Hepatocyte (in vitro differentiated cells): ENCODE measurements around the gene PRSS48. TPM values are rescaled to one million over a fixed set of nuclear protein-coding genes. Genes with fewer than 3 reads are reported as not detected.

ENCODE experiments used
- DNase-seq: peaks from one replicate; pipeline ENCODE4 v3.0.0-alpha.2; 2016; ENCODE audit warnings: low spot score
- H2AFZ ChIP-seq: fragments of 200-600 bp; sonication (generic); 2 replicates; pipeline ENCODE4 v1.6.0; 2016; ENCODE audit warnings: antibody characterized with exemption, mild to moderate bottlenecking
- H3K27ac ChIP-seq: fragments of 200-600 bp; sonication (generic); 2 replicates; pipeline ENCODE4 v1.5.1; 2016; ENCODE audit warnings: mild to moderate bottlenecking
- H3K27me3 ChIP-seq: fragments of 200-600 bp; sonication (generic); 2 replicates; pipeline ENCODE4 v1.6.1; 2016
- H3K36me3 ChIP-seq: fragments of 200-600 bp; sonication (generic); replicated peaks from 2 replicates; pipeline ENCODE4 v1.5.1; 2016; ENCODE audit warnings: low read depth; ENCODE audit not compliant: insufficient read depth
- H3K4me1 ChIP-seq: fragments of 200-600 bp; sonication (generic); 2 replicates; pipeline ENCODE4 v1.5.1; 2016; ENCODE audit warnings: mild to moderate bottlenecking, moderate library complexity; ENCODE audit not compliant: insufficient read depth
- H3K4me2 ChIP-seq: fragments of 200-600 bp; sonication (generic); 2 replicates; pipeline ENCODE4 v1.6.0; 2016
- H3K4me3 ChIP-seq: fragments of 200-600 bp; sonication (generic); 2 replicates; pipeline ENCODE4 v1.5.1; 2016; ENCODE audit warnings: mild to moderate bottlenecking
- H3K79me2 ChIP-seq: fragments of 200-600 bp; sonication (generic); 2 replicates; pipeline ENCODE4 v1.6.0; 2017; ENCODE audit warnings: mild to moderate bottlenecking
- H3K9me2 ChIP-seq: fragments of 200-600 bp; sonication (generic); replicated peaks from 2 replicates; pipeline ENCODE4 v1.6.0; 2017; ENCODE audit warnings: mild to moderate bottlenecking; ENCODE audit not compliant: insufficient read depth
- H3K9me3 ChIP-seq: fragments of 200-600 bp; sonication (generic); 2 replicates; pipeline ENCODE4 v1.5.1; 2016; ENCODE audit warnings: low read depth, mild to moderate bottlenecking
- H4K20me1 ChIP-seq: fragments of 200-600 bp; sonication (generic); 2 replicates; pipeline ENCODE4 v1.6.0; 2016; ENCODE audit warnings: mild to moderate bottlenecking; ENCODE audit not compliant: insufficient read depth, poor library complexity, severe bottlenecking
- EZH2 ChIP-seq: fragments of 200-600 bp; sonication (generic); IDR thresholded peaks from 2 replicates; pipeline ENCODE4 v1.6.1; 2016; ENCODE audit warnings: antibody characterized with exemption, mild to moderate bottlenecking, borderline replicate concordance
- EZH2phosphoT487 ChIP-seq: fragments of 200-600 bp; sonication (generic); IDR thresholded peaks from one replicate; pipeline ENCODE4 v1.6.1; 2018; ENCODE audit warnings: antibody characterized with exemption, mild to moderate bottlenecking, low read depth, moderate library complexity; ENCODE audit not compliant: unreplicated experiment, severe bottlenecking
- WGBS: methylation state at CpG from one replicate; pipeline ENCODE4 v1.1.6; 2016; ENCODE audit warnings: low lambda C conversion rate; ENCODE audit errors: missing lambda C conversion rate; 5-methylcytosine and 5-hydroxymethylcytosine counted together
- polyA plus RNA-seq: library from polyadenylated mRNA; unstranded; fragments of >200 nt; fragmentation: Nextera tagmentation; extraction: Ambion mirVana; gene quantifications from 2 replicates; pipeline ENCODE4 v1.2.1, GENCODE V29; 2016
- total RNA-seq: library from RNA; depleted of rRNA; stranded (reverse); fragments of >200 nt; gene quantifications from 2 replicates; pipeline ENCODE4 v1.2.3, GENCODE V29; 2014
- TF ChIP-seq, protein P1 (sequence below): fragments of 200-600 bp; sonication (generic); IDR thresholded peaks from 2 replicates; pipeline ENCODE4 v1.5.1; 2016; ENCODE audit warnings: antibody characterized with exemption, mild to moderate bottlenecking; ENCODE audit not compliant: poor library complexity

PRSS48 gene
- total and polyA plus RNA-seq, 2 experiments from 2014 or later, result 0.79 TPM; not detected in 1

DNA sequence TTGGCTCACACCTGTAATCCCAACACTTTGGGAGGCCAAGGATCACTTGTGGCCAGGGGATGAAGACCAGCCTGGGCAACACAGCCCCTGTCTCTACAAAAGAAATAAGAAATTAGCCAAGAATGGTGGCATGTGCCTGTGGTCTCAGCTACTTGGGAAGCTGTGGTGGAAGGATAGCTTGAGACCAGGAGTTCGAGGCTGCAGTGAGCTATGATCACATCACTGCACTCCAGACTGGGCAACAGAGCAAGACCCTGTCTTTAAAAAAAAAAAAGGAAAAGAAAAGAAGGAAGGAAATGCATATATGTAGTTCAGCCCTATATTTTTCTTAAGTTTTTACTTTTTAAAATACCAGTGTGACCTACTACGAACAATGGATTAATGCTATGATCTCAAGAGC, 15.1 kb downstream of the PRSS48 start:
- Histone ChIP-seq H4K20me1 (peaks cover 3% of the 10 kb centered on the region), H3K27ac (no peak overlapping the region), H3K36me3 (no peaks in the 10 kb centered on the region), H3K9me2 (no peaks in the 10 kb centered on the region), H3K9me3 (no peaks in the 10 kb centered on the region), H3K27me3 (no peaks in the 10 kb centered on the region), H3K4me3 (no peak overlapping the region), H3K4me2 (no peak overlapping the region), H3K79me2 (peaks cover 90% of the 10 kb centered on the region), H2AFZ (no peak overlapping the region), H3K4me1 (no peaks in the 10 kb centered on the region)
- DNase-seq, result no peak
- TF ChIP-seq, protein P1, sequence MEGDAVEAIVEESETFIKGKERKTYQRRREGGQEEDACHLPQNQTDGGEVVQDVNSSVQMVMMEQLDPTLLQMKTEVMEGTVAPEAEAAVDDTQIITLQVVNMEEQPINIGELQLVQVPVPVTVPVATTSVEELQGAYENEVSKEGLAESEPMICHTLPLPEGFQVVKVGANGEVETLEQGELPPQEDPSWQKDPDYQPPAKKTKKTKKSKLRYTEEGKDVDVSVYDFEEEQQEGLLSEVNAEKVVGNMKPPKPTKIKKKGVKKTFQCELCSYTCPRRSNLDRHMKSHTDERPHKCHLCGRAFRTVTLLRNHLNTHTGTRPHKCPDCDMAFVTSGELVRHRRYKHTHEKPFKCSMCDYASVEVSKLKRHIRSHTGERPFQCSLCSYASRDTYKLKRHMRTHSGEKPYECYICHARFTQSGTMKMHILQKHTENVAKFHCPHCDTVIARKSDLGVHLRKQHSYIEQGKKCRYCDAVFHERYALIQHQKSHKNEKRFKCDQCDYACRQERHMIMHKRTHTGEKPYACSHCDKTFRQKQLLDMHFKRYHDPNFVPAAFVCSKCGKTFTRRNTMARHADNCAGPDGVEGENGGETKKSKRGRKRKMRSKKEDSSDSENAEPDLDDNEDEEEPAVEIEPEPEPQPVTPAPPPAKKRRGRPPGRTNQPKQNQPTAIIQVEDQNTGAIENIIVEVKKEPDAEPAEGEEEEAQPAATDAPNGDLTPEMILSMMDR, result no peak
- TF ChIP-seq EZH2phosphoT487, result no peak
- TF ChIP-seq EZH2, result no peak
- 96% methylated on average over 2 of the region's 2 CpGs for WGBS

DNA sequence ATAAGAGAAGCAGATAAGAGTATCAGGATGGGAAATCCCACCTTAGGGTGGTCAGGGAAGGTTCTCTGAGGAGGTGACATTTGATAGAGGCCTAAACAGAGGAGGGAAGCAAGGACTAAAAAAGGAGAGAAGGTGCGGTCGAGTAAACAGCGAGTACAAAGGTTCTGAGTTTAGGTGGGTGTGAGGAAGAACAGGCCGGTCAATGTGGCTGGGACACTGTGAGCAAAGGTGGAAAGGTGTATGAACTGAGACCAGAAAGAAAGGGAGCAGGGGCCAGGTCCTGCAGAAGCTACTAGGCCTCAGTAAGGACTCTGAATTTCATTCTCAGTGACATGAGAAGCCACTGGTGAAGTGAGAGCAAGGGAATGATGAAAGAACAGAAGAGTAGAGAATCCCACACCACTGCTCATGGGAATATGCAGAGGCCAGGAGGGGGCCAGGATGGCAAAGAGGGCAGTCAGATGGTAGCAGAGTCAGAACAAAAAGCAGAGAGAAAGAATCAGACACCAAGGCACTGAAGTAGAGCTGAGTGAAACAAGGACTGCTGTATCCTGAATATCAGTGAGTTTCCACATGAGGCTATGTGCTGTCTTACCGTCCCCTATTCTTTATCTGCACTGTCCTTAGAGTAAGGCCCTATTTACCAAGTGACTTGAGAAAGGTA, 18.0 kb downstream of the PRSS48 start:
- 90% methylated on average over 5 of the region's 5 CpGs for WGBS
- H3K9me2 ChIP-seq, result no peaks in the 10 kb centered on the region
- no peaks in the 10 kb centered on the region for H3K27me3 ChIP-seq
- H3K27ac ChIP-seq, result peak overlapping the region; percentile 63
- peaks cover 3% of the 10 kb centered on the region for H4K20me1 ChIP-seq
- H3K79me2 ChIP-seq, result peaks cover 89% of the 10 kb centered on the region
- TF ChIP-seq EZH2, result no peak
- no peak overlapping the region for H3K4me3 ChIP-seq
- H3K4me1 ChIP-seq, result no peaks in the 10 kb centered on the region
- no peak overlapping the region for H2AFZ ChIP-seq
- no peaks in the 10 kb centered on the region for H3K36me3 ChIP-seq
- no peaks in the 10 kb centered on the region for H3K9me3 ChIP-seq
- H3K4me2 ChIP-seq, result no peak overlapping the region
- no peak for DNase-seq

DNA sequence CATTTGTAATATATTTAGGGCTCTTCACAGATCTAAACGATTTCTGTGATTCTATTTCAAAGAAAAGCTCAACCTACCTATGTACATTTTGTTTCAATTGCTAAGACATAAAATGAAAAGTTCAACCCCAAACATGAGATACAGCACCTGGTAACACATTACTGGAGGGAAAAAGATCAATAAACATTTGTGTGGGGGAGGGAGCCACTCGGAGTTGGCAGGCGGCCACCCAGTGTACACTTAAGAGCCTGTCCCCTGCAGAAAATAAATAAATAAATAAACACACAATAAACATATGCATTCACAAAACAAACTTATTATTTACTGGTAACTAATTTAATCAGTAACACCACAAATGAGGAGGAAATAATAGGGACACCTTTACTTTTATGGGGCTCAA, 19.3 kb downstream of the PRSS48 start:
- no peak overlapping the region for H3K4me3 ChIP-seq
- H4K20me1 ChIP-seq, result peaks cover 3% of the 10 kb centered on the region
- H3K9me3 ChIP-seq, result no peaks in the 10 kb centered on the region
- no peak overlapping the region for H3K27ac ChIP-seq
- H3K27me3 ChIP-seq, result no peaks in the 10 kb centered on the region
- TF ChIP-seq EZH2 (no peak), EZH2phosphoT487 (no peak)
- TF ChIP-seq, protein P1, result no peak
- H3K36me3 ChIP-seq, result no peaks in the 10 kb centered on the region
- H3K9me2 ChIP-seq, result no peaks in the 10 kb centered on the region
- H3K4me2 ChIP-seq, result no peak overlapping the region
- no peak overlapping the region for H2AFZ ChIP-seq
- H3K4me1 ChIP-seq, result no peaks in the 10 kb centered on the region
- WGBS, result 72% methylated on average over 3 of the region's 3 CpGs
- DNase-seq, result no peak
- peaks cover 92% of the 10 kb centered on the region for H3K79me2 ChIP-seq

DNA sequence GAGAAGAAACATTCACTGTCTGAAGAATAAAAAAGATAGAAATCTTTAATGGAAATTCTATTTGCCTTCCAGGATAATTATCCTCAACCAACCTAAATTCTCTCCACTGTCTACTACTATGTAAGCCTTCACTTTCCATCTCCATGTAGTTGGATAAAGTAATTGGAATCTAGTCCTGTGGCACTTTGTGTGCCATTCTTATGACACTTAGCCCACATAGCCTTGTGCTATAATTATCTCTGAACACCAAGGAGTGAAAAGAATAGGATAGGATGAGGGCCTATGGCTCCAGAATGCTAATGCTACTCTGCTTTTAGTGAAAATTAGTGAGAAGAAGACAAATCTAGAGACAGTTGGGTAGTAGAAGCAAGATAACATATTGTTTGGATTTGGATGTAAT, 20.2 kb downstream of the PRSS48 start:
- Histone ChIP-seq H3K27me3 (no peaks in the 10 kb centered on the region), H3K4me3 (no peak overlapping the region), H3K27ac (no peak overlapping the region), H3K9me3 (no peaks in the 10 kb centered on the region), H3K9me2 (no peaks in the 10 kb centered on the region), H3K4me1 (no peaks in the 10 kb centered on the region), H3K79me2 (peaks cover 92% of the 10 kb centered on the region), H3K36me3 (no peaks in the 10 kb centered on the region), H4K20me1 (peaks cover 3% of the 10 kb centered on the region), H3K4me2 (no peak overlapping the region), H2AFZ (no peak overlapping the region)
- no peak for DNase-seq
- TF ChIP-seq EZH2phosphoT487 (no peak), EZH2 (no peak)
- TF ChIP-seq, protein P1, result no peak
